Mammary epithelial cell (primary cell): ENCODE data around the gene SLCO3A1.

Experiments
- EZH2 ChIP-seq: IDR thresholded peaks from 2 replicates; pipeline ENCODE4 v1.6.1; 2012; ENCODE audit warnings: low read length, inconsistent platforms, borderline replicate concordance
- TF ChIP-seq, protein P1 (sequence below), 2 donors: IDR thresholded peaks in 1 of 2; conservative IDR thresholded peaks in 1 of 2; 2 replicates each; pipeline ENCODE4 v1.5.1; 2011 to 2012; ENCODE audit warnings: inconsistent platforms in 2 of 2, low read length in 2 of 2, mild to moderate bottlenecking in 2 of 2, control low read depth in 1 of 2, low read depth in 1 of 2; ENCODE audit not compliant: insufficient read depth in 1 of 2; ENCODE audit errors: extremely low read depth in 1 of 2

- TF ChIP-seq, protein P1, sequence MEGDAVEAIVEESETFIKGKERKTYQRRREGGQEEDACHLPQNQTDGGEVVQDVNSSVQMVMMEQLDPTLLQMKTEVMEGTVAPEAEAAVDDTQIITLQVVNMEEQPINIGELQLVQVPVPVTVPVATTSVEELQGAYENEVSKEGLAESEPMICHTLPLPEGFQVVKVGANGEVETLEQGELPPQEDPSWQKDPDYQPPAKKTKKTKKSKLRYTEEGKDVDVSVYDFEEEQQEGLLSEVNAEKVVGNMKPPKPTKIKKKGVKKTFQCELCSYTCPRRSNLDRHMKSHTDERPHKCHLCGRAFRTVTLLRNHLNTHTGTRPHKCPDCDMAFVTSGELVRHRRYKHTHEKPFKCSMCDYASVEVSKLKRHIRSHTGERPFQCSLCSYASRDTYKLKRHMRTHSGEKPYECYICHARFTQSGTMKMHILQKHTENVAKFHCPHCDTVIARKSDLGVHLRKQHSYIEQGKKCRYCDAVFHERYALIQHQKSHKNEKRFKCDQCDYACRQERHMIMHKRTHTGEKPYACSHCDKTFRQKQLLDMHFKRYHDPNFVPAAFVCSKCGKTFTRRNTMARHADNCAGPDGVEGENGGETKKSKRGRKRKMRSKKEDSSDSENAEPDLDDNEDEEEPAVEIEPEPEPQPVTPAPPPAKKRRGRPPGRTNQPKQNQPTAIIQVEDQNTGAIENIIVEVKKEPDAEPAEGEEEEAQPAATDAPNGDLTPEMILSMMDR (conservative IDR thresholded peaks at IDR 0.05 in 1 of 2, IDR thresholded peaks at IDR 0.05 in 1 of 2; ENCODE audit: extremely low read depth in 1 of 2, insufficient read depth in 1 of 2, low read depth in 1 of 2, low read length in 2 of 2) = no peak
- TF ChIP-seq EZH2 = no peak
Observed at GRCh38 chr15:92071045-92071634, 217.6 kb downstream of the SLCO3A1 start.
